ENCODE data around the gene TMEM106A.

GRCh38 chr17:43199633-43200032 lies 12.0 kb upstream of the TMEM106A start:
- no peak for TF ChIP-seq ZNF615 (CRISPR knock-in tag; IDR thresholded peaks at IDR 0.05; ENCODE audit: borderline replicate concordance)
- TF ChIP-seq ZNF773 (CRISPR knock-in tag; IDR thresholded peaks at IDR 0.05; ENCODE audit: borderline replicate concordance), result no peak

Data from HepG2 (cell line).